ENCODE results near the gene SHKBP1. TPM values are rescaled to one million over a fixed set of nuclear protein-coding genes. Genes with fewer than 3 reads are reported as not detected.

Gene SHKBP1
- 49.7 and 98.2 TPM in 2 replicates for total RNA-seq (2014; rRNA removed; shearing (Covaris generic); ENCODE audit: low replicate concordance)

GRCh38 chr19:40576585-40577451, at the start of gene SHKBP1:
SHKBP1 (plus strand) TSS chr19:40576873; CDS start chr19:40576900, 27 bp downstream.
- peak within 1 kb of the TSS; percentile 89 for H3K9ac ChIP-seq (ENCODE audit: low read length)
- peak within 1 kb of the TSS; percentile 97 for H3K4me3 ChIP-seq (ENCODE audit: low read length)
- 0 out of 2 replicates have a peak, but pooled peaks cover 5% of the 10 kb centered on the region for H4K20me1 ChIP-seq (ENCODE audit: insufficient read depth, low read depth, low read length)
- peak; percentile 98 for DNase-seq
- peaks cover 20% of the 10 kb centered on the region for H3K4me1 ChIP-seq (ENCODE audit: low read length)
- H3K9me3 ChIP-seq (ENCODE audit: low read length), result no peaks in the 10 kb centered on the region
- no peaks in the 10 kb centered on the region for H3K9me2 ChIP-seq (replicated peaks; ENCODE audit: insufficient read depth, low read length)
- peak within 1 kb of the TSS; percentile 43; the same call in 1 of the 2 replicates for H3K27ac ChIP-seq (ENCODE audit: low read length)
- H2AFZ ChIP-seq (ENCODE audit: low read length), result peak within 1 kb of the TSS; percentile 48; the same call in 1 of the 2 replicates
- H3K4me2 ChIP-seq (ENCODE audit: low read depth, low read length, poor library complexity, severe bottlenecking), result peak within 1 kb of the TSS; percentile 87
- peaks cover 19% of the 10 kb centered on the region for H3K79me2 ChIP-seq (ENCODE audit: low read length)
- H3K36me3 ChIP-seq (ENCODE audit: insufficient read depth, low read length), result peaks cover 16% of the 10 kb centered on the region
- no peaks in the 10 kb centered on the region for H3K27me3 ChIP-seq (ENCODE audit: low read length)

GRCh38 chr19:40528078-40528477, 48.6 kb upstream of the SHKBP1 start:
- Histone ChIP-seq H3K9me2 (replicated peaks; ENCODE audit: insufficient read depth, low read length) (no peaks in the 10 kb centered on the region), H3K9ac (ENCODE audit: low read length) (no peak overlapping the region), H3K79me2 (ENCODE audit: low read length) (no peaks in the 10 kb centered on the region), H3K4me1 (ENCODE audit: low read length) (peaks cover 35% of the 10 kb centered on the region), H2AFZ (ENCODE audit: low read length) (no peak overlapping the region), H3K9me3 (ENCODE audit: low read length) (no peaks in the 10 kb centered on the region), H3K27ac (ENCODE audit: low read length) (no peak overlapping the region), H3K4me3 (ENCODE audit: low read length) (no peak overlapping the region), H3K36me3 (ENCODE audit: insufficient read depth, low read length) (no peaks in the 10 kb centered on the region), H3K4me2 (ENCODE audit: low read depth, low read length, poor library complexity, severe bottlenecking) (no peak overlapping the region), H4K20me1 (ENCODE audit: insufficient read depth, low read depth, low read length) (no peaks in the 10 kb centered on the region), H3K27me3 (ENCODE audit: low read length) (no peaks in the 10 kb centered on the region)
- no peak for DNase-seq

GRCh38 chr19:40528533-40529092, 48.1 kb upstream of the SHKBP1 start:
- H3K4me1 ChIP-seq (ENCODE audit: low read length), result peaks cover 32% of the 10 kb centered on the region
- no peaks in the 10 kb centered on the region for H3K36me3 ChIP-seq (ENCODE audit: insufficient read depth, low read length)
- H3K27ac ChIP-seq (ENCODE audit: low read length), result no peak overlapping the region
- H3K4me3 ChIP-seq (ENCODE audit: low read length), result no peak overlapping the region
- H3K4me2 ChIP-seq (ENCODE audit: low read depth, low read length, poor library complexity, severe bottlenecking), result no peak overlapping the region
- H3K9ac ChIP-seq (ENCODE audit: low read length), result no peak overlapping the region
- H4K20me1 ChIP-seq (ENCODE audit: insufficient read depth, low read depth, low read length), result no peaks in the 10 kb centered on the region
- H2AFZ ChIP-seq (ENCODE audit: low read length), result peak overlapping the region; percentile 8; the same call in 1 of the 2 replicates
- H3K79me2 ChIP-seq (ENCODE audit: low read length), result no peaks in the 10 kb centered on the region
- DNase-seq, result no peak
- H3K9me3 ChIP-seq (ENCODE audit: low read length), result no peaks in the 10 kb centered on the region
- no peaks in the 10 kb centered on the region for H3K9me2 ChIP-seq (replicated peaks; ENCODE audit: insufficient read depth, low read length)
- H3K27me3 ChIP-seq (ENCODE audit: low read length), result no peaks in the 10 kb centered on the region

- Histone ChIP-seq H3K79me2 (ENCODE audit: low read length) (no peaks in the 10 kb centered on the region), H3K36me3 (ENCODE audit: insufficient read depth, low read length) (no peaks in the 10 kb centered on the region), H3K9ac (ENCODE audit: low read length) (peak overlapping the region; percentile 47), H4K20me1 (ENCODE audit: insufficient read depth, low read depth, low read length) (no peaks in the 10 kb centered on the region), H3K27me3 (ENCODE audit: low read length) (no peaks in the 10 kb centered on the region), H3K9me2 (replicated peaks; ENCODE audit: insufficient read depth, low read length) (no peaks in the 10 kb centered on the region), H3K4me1 (ENCODE audit: low read length) (peaks cover 30% of the 10 kb centered on the region), H2AFZ (ENCODE audit: low read length) (peak overlapping the region; percentile 10; the same call in 1 of the 2 replicates), H3K4me3 (ENCODE audit: low read length) (peak overlapping the region; percentile 56), H3K9me3 (ENCODE audit: low read length) (no peaks in the 10 kb centered on the region), H3K27ac (ENCODE audit: low read length) (no peak overlapping the region), H3K4me2 (ENCODE audit: low read depth, low read length, poor library complexity, severe bottlenecking) (peak overlapping the region; percentile 64)
- peak; percentile 96 for DNase-seq
These were observed 47.3 kb upstream of the SHKBP1 start for GRCh38 chr19:40529093-40529954.

GRCh38 chr19:40530091-40530901, 46.4 kb upstream of the SHKBP1 start:
- DNase-seq, result no peak
- no peaks in the 10 kb centered on the region for H3K9me2 ChIP-seq (replicated peaks; ENCODE audit: insufficient read depth, low read length)
- no peaks in the 10 kb centered on the region for H3K79me2 ChIP-seq (ENCODE audit: low read length)
- no peak overlapping the region for H2AFZ ChIP-seq (ENCODE audit: low read length)
- no peaks in the 10 kb centered on the region for H4K20me1 ChIP-seq (ENCODE audit: insufficient read depth, low read depth, low read length)
- no peaks in the 10 kb centered on the region for H3K9me3 ChIP-seq (ENCODE audit: low read length)
- H3K4me3 ChIP-seq (ENCODE audit: low read length), result no peak overlapping the region
- H3K4me1 ChIP-seq (ENCODE audit: low read length), result peaks cover 21% of the 10 kb centered on the region
- no peak overlapping the region for H3K4me2 ChIP-seq (ENCODE audit: low read depth, low read length, poor library complexity, severe bottlenecking)
- H3K27me3 ChIP-seq (ENCODE audit: low read length), result no peaks in the 10 kb centered on the region
- H3K9ac ChIP-seq (ENCODE audit: low read length), result no peak overlapping the region
- H3K27ac ChIP-seq (ENCODE audit: low read length), result no peak overlapping the region
- H3K36me3 ChIP-seq (ENCODE audit: insufficient read depth, low read length), result no peaks in the 10 kb centered on the region

- no peak overlapping the region for H3K4me2 ChIP-seq (ENCODE audit: low read depth, low read length, poor library complexity, severe bottlenecking)
- H3K4me3 ChIP-seq (ENCODE audit: low read length), result no peak overlapping the region
- no peak overlapping the region for H3K27ac ChIP-seq (ENCODE audit: low read length)
- no peak for DNase-seq
- H3K36me3 ChIP-seq (ENCODE audit: insufficient read depth, low read length), result no peaks in the 10 kb centered on the region
- peaks cover 8% of the 10 kb centered on the region for H3K4me1 ChIP-seq (ENCODE audit: low read length)
- H3K9me3 ChIP-seq (ENCODE audit: low read length), result no peaks in the 10 kb centered on the region
- H3K9ac ChIP-seq (ENCODE audit: low read length), result no peak overlapping the region
- no peaks in the 10 kb centered on the region for H3K9me2 ChIP-seq (replicated peaks; ENCODE audit: insufficient read depth, low read length)
- no peaks in the 10 kb centered on the region for H3K79me2 ChIP-seq (ENCODE audit: low read length)
- no peaks in the 10 kb centered on the region for H4K20me1 ChIP-seq (ENCODE audit: insufficient read depth, low read depth, low read length)
- no peaks in the 10 kb centered on the region for H3K27me3 ChIP-seq (ENCODE audit: low read length)
- H2AFZ ChIP-seq (ENCODE audit: low read length), result no peak overlapping the region
These were observed 43.2 kb upstream of the SHKBP1 start for GRCh38 chr19:40533508-40533907.

- Histone ChIP-seq H3K4me3 (ENCODE audit: low read length) (no peak overlapping the region), H3K27me3 (ENCODE audit: low read length) (no peaks in the 10 kb centered on the region), H3K36me3 (ENCODE audit: insufficient read depth, low read length) (no peaks in the 10 kb centered on the region), H3K27ac (ENCODE audit: low read length) (no peak overlapping the region), H3K9me3 (ENCODE audit: low read length) (no peaks in the 10 kb centered on the region), H3K9ac (ENCODE audit: low read length) (no peak overlapping the region), H3K9me2 (replicated peaks; ENCODE audit: insufficient read depth, low read length) (no peaks in the 10 kb centered on the region), H3K79me2 (ENCODE audit: low read length) (no peaks in the 10 kb centered on the region), H4K20me1 (ENCODE audit: insufficient read depth, low read depth, low read length) (no peaks in the 10 kb centered on the region), H2AFZ (ENCODE audit: low read length) (no peak overlapping the region), H3K4me1 (ENCODE audit: low read length) (peaks cover 8% of the 10 kb centered on the region), H3K4me2 (ENCODE audit: low read depth, low read length, poor library complexity, severe bottlenecking) (no peak overlapping the region)
- DNase-seq, result no peak
These were observed 42.5 kb upstream of the SHKBP1 start for GRCh38 chr19:40534148-40534547.

All from Karpas-422 (cell line).